ENCODE results near the gene TCERG1L.

DNA sequence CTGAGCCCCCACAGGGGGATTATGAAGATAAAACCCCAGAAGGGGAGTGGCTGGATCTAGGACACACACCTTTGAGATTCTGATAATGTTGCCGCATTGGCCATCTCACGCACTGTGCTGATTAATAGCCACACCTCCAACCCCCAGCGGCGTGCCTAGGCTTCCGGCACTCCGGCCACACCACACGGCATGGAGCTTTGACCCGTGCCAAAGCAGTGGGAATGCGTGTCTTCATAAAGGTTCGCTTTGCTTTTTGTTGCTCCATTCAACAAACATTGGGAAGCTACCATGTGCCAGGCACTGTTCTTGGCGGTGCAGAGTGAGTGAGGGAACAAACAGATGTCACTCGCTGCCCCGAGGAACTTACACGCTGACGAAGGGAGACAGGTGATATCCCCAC, 117.6 kb downstream of the TCERG1L start:
- TF ChIP-seq, protein P1, sequence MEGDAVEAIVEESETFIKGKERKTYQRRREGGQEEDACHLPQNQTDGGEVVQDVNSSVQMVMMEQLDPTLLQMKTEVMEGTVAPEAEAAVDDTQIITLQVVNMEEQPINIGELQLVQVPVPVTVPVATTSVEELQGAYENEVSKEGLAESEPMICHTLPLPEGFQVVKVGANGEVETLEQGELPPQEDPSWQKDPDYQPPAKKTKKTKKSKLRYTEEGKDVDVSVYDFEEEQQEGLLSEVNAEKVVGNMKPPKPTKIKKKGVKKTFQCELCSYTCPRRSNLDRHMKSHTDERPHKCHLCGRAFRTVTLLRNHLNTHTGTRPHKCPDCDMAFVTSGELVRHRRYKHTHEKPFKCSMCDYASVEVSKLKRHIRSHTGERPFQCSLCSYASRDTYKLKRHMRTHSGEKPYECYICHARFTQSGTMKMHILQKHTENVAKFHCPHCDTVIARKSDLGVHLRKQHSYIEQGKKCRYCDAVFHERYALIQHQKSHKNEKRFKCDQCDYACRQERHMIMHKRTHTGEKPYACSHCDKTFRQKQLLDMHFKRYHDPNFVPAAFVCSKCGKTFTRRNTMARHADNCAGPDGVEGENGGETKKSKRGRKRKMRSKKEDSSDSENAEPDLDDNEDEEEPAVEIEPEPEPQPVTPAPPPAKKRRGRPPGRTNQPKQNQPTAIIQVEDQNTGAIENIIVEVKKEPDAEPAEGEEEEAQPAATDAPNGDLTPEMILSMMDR (IDR thresholded peaks at IDR 0.05; ENCODE audit: insufficient read depth, low read depth, low read length) = no peak
- no peak for TF ChIP-seq EZH2 (IDR thresholded peaks at IDR 0.05; ENCODE audit: insufficient read depth, low read length)
